Measurements from ENCODE around the gene TMEM132D. TPM values are rescaled to one million over a fixed set of nuclear protein-coding genes. Genes with fewer than 3 reads are reported as not detected.

The TMEM132D gene
- total and polyA plus RNA-seq, 2 of the 8 experiments (the other 6 are each of a cell fraction or from before 2014, with no cell fraction given) = 3.5 to 10.1 TPM

DNA sequence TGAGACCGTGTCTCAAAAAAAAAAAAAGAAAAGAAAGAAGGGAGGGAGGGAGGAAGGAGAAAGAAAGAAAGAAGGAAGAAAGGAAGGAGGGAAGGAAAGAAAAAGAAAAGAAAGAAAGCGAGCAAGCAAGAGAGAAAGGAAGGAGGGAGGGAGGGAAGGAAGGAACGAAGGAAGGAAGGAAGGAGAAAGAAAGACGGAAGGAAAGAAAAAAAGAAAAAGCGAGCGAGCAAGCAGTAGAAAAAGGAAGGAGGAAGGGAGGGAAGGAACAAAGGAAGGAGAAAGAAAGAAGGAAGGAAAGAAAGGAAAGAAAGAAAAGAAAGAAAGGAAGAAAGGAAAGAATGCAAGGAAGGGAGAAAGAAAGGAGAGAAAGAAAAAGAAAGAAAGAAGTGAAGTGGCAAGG is 546.6 kb downstream of the TMEM132D start:
- Histone ChIP-seq H3K56ac (replicated peaks; ENCODE audit: insufficient read length, low read depth, low read length) (no peak overlapping the region), H3K27me3 (replicated peaks in 1 of 4; ENCODE audit: control insufficient read depth in 3 of 4, extremely low read depth in 1 of 4, insufficient read depth in 3 of 4, low read length in 3 of 4) (no peaks in the 10 kb centered on the region; a peak in 1 of 7 replicates), H3K9me3 (ENCODE audit: insufficient read depth in 2 of 2, low read depth in 1 of 2, low read length in 1 of 2) (no peaks in the 10 kb centered on the region), H2BK120ac (replicated peaks; ENCODE audit: low read depth, low read length) (no peak overlapping the region), H4K20me1 (replicated peaks in 1 of 2; ENCODE audit: control insufficient read depth in 1 of 2, insufficient read depth in 2 of 2, low read length in 2 of 2) (no peaks in the 10 kb centered on the region), H3K4me1 (replicated peaks in 1 of 4; ENCODE audit: control insufficient read depth in 3 of 4, insufficient read depth in 4 of 4, low read length in 3 of 4) (no peaks in the 10 kb centered on the region; a peak in 1 of 7 replicates), H3K9ac (replicated peaks in 1 of 4; ENCODE audit: extremely low read depth in 1 of 4, low read depth in 3 of 4, low read length in 3 of 4) (no peak overlapping the region), H3K27ac (ENCODE audit: low read depth, low read length) (no peak overlapping the region), H2BK15ac (ENCODE audit: low read length) (no peak overlapping the region), H3K79me1 (ENCODE audit: low read depth, low read length) (no peaks in the 10 kb centered on the region), H2BK20ac (ENCODE audit: low read length) (no peak overlapping the region), H4K5ac (ENCODE audit: insufficient read length, low read depth, low read length) (no peak overlapping the region), H4K91ac (replicated peaks; ENCODE audit: insufficient read length, low read length) (no peak overlapping the region), H3K23me2 (ENCODE audit: low read depth, low read length) (no peaks in the 10 kb centered on the region), H3K4me2 (ENCODE audit: insufficient read depth in 1 of 2, low read depth in 2 of 2, low read length in 2 of 2) (no peak overlapping the region), H2AFZ (ENCODE audit: low read length) (no peak overlapping the region), H2BK5ac (ENCODE audit: low read depth, low read length) (no peak overlapping the region), H3K14ac (ENCODE audit: insufficient read length) (no peak overlapping the region), H3K4me3 (ENCODE audit: extremely low read depth in 1 of 4, insufficient read depth in 2 of 4, low read depth in 3 of 4, low read length in 4 of 4) (no peak overlapping the region), H2AK5ac (ENCODE audit: low read depth, low read length) (no peak overlapping the region), H4K8ac (ENCODE audit: extremely low read depth, insufficient read depth, low read length) (no peak overlapping the region), H2BK12ac (ENCODE audit: low read depth, low read length) (no peak overlapping the region), H3K36me3 (ENCODE audit: control insufficient read depth in 2 of 4, insufficient read depth in 4 of 4, low read length in 3 of 4) (no peaks in the 10 kb centered on the region), H3K18ac (ENCODE audit: extremely low read depth, low read length) (no peak overlapping the region), H3K23ac (ENCODE audit: insufficient read length) (no peak overlapping the region), H3K4ac (replicated peaks; ENCODE audit: insufficient read length, low read depth, low read length) (no peak overlapping the region), H3K79me2 (ENCODE audit: control insufficient read depth in 1 of 2, insufficient read depth in 2 of 2, low read length in 2 of 2) (no peaks in the 10 kb centered on the region)
- FAIRE-seq (no peak), DNase-seq (ENCODE audit: low read depth in 1 of 2, low spot score in 2 of 2) (no peak)
- 59% methylated on average over 6 of the region's 6 CpGs; no CpG with 5 or more reads in 1 of the 2 experiments for WGBS, 2 experiments (ENCODE audit: extremely low coverage in 1 of 2, insufficient coverage in 1 of 2, insufficient read length in 1 of 2, insufficient replicate concordance in 2 of 2, low coverage in 1 of 2, low lambda C conversion rate in 2 of 2, missing lambda C conversion rate in 1 of 2)
- CTCF ChIA-PET (ENCODE audit: partially characterized antibody) = interaction anchor here (0.6 kb wide), 1 partner anchor 212 kb away, joined by 3 read pairs; no protein-coding TSS in a partner anchor
- POLR2A ChIA-PET (ENCODE audit: partially characterized antibody) = no interaction called here
- TF ChIP-seq SIX5 (IDR thresholded peaks at IDR 0.05; ENCODE audit: low read depth, low read length) (no peak), TEAD4 (IDR thresholded peaks at IDR 0.05; ENCODE audit: low read depth, low read length) (no peak), TBP (IDR thresholded peaks at IDR 0.05; ENCODE audit: low read depth, low read length) (no peak), CEBPB (IDR thresholded peaks at IDR 0.05; ENCODE audit: low read depth, low read length) (no peak), CHD2 (IDR thresholded peaks at IDR 0.05; ENCODE audit: low read length) (no peak)
- TF ChIP-seq, protein P1, sequence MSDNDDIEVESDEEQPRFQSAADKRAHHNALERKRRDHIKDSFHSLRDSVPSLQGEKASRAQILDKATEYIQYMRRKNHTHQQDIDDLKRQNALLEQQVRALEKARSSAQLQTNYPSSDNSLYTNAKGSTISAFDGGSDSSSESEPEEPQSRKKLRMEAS (IDR thresholded peaks at IDR 0.05) = no peak

Measured in H1 (cell line).